ENCODE data around the gene EPB41L5. TPM values are rescaled to one million over a fixed set of nuclear protein-coding genes. Genes with fewer than 3 reads are reported as not detected.

The EPB41L5 gene
- total and polyA plus RNA-seq, 10 of the 15 experiments (the other 5 are each of a cell fraction or from before 2014, with no cell fraction given), result 2.1 to 20.4 (median 8.2) TPM

GRCh38 chr2:120209427-120210269 lies 196.8 kb downstream of the EPB41L5 start (continued):
- TF ChIP-seq NFIC (IDR thresholded peaks at IDR 0.05; ENCODE audit: low read depth, low read length) (no peak), CHD2 (IDR thresholded peaks at IDR 0.05; ENCODE audit: borderline replicate concordance, low read depth, low read length) (no peak)

DNA sequence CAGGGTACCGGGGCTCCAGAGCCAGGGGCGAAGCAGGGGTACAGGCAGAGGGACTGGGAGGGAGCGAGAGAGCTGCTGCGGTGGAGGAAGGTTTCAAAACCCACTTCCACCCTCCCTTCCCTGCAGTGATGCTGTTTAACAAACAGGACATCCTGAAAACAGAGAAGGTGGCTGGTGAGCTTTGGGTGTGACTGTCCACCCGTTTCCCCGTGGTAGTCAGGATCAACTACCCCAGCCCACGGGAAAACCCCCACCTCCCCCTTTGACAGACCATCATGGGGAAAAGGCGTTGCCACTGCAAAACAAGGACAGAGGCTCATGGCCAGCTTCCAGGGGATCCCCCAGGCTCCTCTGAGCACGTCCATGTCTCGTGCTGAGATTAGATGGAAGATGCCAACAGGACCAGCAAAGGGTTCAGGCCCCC lies 197.4 kb downstream of the EPB41L5 start:
- no peaks in the 10 kb centered on the region for H4K20me1 ChIP-seq (ENCODE audit: control insufficient read depth, insufficient read depth)
- FAIRE-seq (no peak), DNase-seq (ENCODE audit: low read depth, low spot score) (no peak), ATAC-seq (no peak)
- no peak overlapping the region; the same call in 1 of the 2 replicates for H2AFZ ChIP-seq (ENCODE audit: control insufficient read depth, low read depth, low read length)
- POLR2A ChIA-PET, result no interaction called here
- 55% methylated on average over 10 of the region's 10 CpGs for WGBS (ENCODE audit: insufficient coverage, insufficient replicate concordance, low lambda C conversion rate, missing lambda C conversion rate)
- peaks cover 11% of the 10 kb centered on the region for H3K4me1 ChIP-seq (ENCODE audit: control insufficient read depth, insufficient read depth, low read length)
- RAD21 ChIA-PET (ENCODE audit: unreplicated experiment), result interaction anchor here (1.2 to 1.4 kb wide), 2 partner anchors 32 to 103 kb away, joined by 3 to 4 read pairs; no protein-coding TSS in a partner anchor
- H3K9ac ChIP-seq (ENCODE audit: control insufficient read depth, insufficient read depth, low read length), result no peak overlapping the region
- no peaks in the 10 kb centered on the region for H3K9me3 ChIP-seq (replicated peaks; ENCODE audit: control insufficient read depth, insufficient read depth, low read length)
- no peak overlapping the region for H3K4me3 ChIP-seq
- intact Hi-C loops (cut with micrococcal nuclease; ENCODE audit: unreplicated experiment), result no loop called here
- in situ Hi-C loops (cut with MboI), result loop anchor here (25.0 kb wide), 1 partner anchor 477 kb away; no protein-coding TSS in a partner anchor
- TF ChIP-seq, protein P1, sequence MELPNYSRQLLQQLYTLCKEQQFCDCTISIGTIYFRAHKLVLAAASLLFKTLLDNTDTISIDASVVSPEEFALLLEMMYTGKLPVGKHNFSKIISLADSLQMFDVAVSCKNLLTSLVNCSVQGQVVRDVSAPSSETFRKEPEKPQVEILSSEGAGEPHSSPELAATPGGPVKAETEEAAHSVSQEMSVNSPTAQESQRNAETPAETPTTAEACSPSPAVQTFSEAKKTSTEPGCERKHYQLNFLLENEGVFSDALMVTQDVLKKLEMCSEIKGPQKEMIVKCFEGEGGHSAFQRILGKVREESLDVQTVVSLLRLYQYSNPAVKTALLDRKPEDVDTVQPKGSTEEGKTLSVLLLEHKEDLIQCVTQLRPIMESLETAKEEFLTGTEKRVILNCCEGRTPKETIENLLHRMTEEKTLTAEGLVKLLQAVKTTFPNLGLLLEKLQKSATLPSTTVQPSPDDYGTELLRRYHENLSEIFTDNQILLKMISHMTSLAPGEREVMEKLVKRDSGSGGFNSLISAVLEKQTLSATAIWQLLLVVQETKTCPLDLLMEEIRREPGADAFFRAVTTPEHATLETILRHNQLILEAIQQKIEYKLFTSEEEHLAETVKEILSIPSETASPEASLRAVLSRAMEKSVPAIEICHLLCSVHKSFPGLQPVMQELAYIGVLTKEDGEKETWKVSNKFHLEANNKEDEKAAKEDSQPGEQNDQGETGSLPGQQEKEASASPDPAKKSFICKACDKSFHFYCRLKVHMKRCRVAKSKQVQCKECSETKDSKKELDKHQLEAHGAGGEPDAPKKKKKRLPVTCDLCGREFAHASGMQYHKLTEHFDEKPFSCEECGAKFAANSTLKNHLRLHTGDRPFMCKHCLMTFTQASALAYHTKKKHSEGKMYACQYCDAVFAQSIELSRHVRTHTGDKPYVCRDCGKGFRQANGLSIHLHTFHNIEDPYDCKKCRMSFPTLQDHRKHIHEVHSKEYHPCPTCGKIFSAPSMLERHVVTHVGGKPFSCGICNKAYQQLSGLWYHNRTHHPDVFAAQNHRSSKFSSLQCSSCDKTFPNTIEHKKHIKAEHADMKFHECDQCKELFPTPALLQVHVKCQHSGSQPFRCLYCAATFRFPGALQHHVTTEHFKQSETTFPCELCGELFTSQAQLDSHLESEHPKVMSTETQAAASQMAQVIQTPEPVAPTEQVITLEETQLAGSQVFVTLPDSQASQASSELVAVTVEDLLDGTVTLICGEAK (IDR thresholded peaks at IDR 0.05; ENCODE audit: borderline replicate concordance), result no peak
- TF ChIP-seq SP1 (IDR thresholded peaks at IDR 0.05; ENCODE audit: low read depth, low read length) (no peak), SIN3A (IDR thresholded peaks at IDR 0.05; ENCODE audit: low read depth, low read length) (no peak), SUZ12 (IDR thresholded peaks at IDR 0.05; ENCODE audit: unreplicated experiment) (no peak), SREBF1 (IDR thresholded peaks at IDR 0.05; ENCODE audit: low read length) (no peak), EED (IDR thresholded peaks at IDR 0.05; ENCODE audit: low read depth) (no peak), CBFB (IDR thresholded peaks at IDR 0.05; ENCODE audit: low read depth) (no peak), RUNX3 (IDR thresholded peaks at IDR 0.05; ENCODE audit: low read length) (peak; percentile 36; the same call in 1 of the 2 replicates)
- H3K27ac ChIP-seq (ENCODE audit: control insufficient read depth, insufficient read depth), result no peak overlapping the region
- H3K27me3 ChIP-seq (replicated peaks in 1 of 2; ENCODE audit: control insufficient read depth in 2 of 2, insufficient read depth in 2 of 2, low read length in 1 of 2), result no peaks in the 10 kb centered on the region
- H3K4me2 ChIP-seq (ENCODE audit: control insufficient read depth, insufficient read depth), result no peak overlapping the region
- H3K36me3 ChIP-seq (ENCODE audit: control insufficient read depth in 2 of 2, insufficient read depth in 2 of 2, low read length in 1 of 2), result no peaks in the 10 kb centered on the region
- CTCF ChIA-PET, result interaction anchor here (6.1 kb wide), 1 partner anchor 101 kb away, joined by 63 read pairs; no protein-coding TSS in a partner anchor
- SMC1A ChIA-PET (ENCODE audit: uncharacterized antibody, unreplicated experiment), result no interaction called here
- H3K79me2 ChIP-seq (ENCODE audit: control insufficient read depth, insufficient read depth, low read length), result no peaks in the 10 kb centered on the region
- BruUV-seq (replicated peaks), result no TSS peak

All from GM12878 (cell line).